Stomach (tissue), 4 donors: Measurements from ENCODE around the gene SOX6.

Experiments
- POLR2A ChIP-seq, 4 donors: fragments of 450-650 bp; IDR thresholded peaks; one replicate each; pipeline ENCODE4 v1.6.1; 2016; ENCODE audit warnings: antibody characterized with exemption in 4 of 4, control low read depth in 2 of 4, mild to moderate bottlenecking in 1 of 4, moderate library complexity in 1 of 4
- POLR2AphosphoS5 ChIP-seq, 3 donors: sonication (generic); formaldehyde crosslinking; IDR thresholded peaks; one replicate each; pipeline ENCODE4 v1.6.1; 2016; ENCODE audit warnings: antibody characterized with exemption in 3 of 3
- TF ChIP-seq, protein P1 (sequence below), 7 experiments: fragments of 450-650 bp in 4 of 7; fragments of 200-600 bp in 3 of 7; sonication (generic) in 3 of 7; IDR thresholded peaks; one replicate each; pipeline ENCODE4 v1.5.1; 2016 to 2019; ENCODE audit warnings: antibody characterized with exemption in 7 of 7, control low read depth in 2 of 7, mild to moderate bottlenecking in 1 of 7

DNA sequence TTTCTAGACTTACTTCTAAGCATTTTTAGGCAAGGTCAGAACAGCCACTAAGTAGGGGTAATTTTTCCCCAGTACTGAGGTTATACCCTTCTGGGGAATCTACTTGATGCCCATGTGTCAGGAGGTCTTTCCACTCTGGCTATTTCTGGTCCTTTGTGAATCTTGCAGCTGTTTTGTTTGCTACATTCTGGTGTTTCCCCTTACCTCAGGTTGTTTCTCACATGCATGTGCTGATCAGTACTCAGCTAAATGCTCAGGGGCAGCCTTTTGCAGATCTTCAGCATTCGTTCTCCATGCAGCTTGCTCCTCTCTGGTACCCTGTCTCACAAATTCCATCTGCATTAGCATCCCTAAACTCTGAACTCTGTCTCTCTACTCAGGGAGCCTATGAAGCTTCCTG lies 303.6 kb downstream of the SOX6 start:
- TF ChIP-seq POLR2A (IDR thresholded peaks at IDR 0.05), result no peak
- TF ChIP-seq, protein P1, sequence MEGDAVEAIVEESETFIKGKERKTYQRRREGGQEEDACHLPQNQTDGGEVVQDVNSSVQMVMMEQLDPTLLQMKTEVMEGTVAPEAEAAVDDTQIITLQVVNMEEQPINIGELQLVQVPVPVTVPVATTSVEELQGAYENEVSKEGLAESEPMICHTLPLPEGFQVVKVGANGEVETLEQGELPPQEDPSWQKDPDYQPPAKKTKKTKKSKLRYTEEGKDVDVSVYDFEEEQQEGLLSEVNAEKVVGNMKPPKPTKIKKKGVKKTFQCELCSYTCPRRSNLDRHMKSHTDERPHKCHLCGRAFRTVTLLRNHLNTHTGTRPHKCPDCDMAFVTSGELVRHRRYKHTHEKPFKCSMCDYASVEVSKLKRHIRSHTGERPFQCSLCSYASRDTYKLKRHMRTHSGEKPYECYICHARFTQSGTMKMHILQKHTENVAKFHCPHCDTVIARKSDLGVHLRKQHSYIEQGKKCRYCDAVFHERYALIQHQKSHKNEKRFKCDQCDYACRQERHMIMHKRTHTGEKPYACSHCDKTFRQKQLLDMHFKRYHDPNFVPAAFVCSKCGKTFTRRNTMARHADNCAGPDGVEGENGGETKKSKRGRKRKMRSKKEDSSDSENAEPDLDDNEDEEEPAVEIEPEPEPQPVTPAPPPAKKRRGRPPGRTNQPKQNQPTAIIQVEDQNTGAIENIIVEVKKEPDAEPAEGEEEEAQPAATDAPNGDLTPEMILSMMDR (IDR thresholded peaks at IDR 0.05), result no peak
- no peak for TF ChIP-seq POLR2AphosphoS5 (IDR thresholded peaks at IDR 0.05)
